Heart right ventricle (tissue), 16 donors: ENCODE data around the gene EDC3. TPM values are rescaled to one million over a fixed set of nuclear protein-coding genes. Genes with fewer than 3 reads are reported as not detected.
"Not testable (repeated sequence)": the region's sequence is repeated elsewhere in the genome, so short reads cannot be mapped to it uniquely, and the experiment has no call there.

Experiments
- ATAC-seq, 8 donors: fragments of 200-7000 bp; cut with Tn5 transposase; one replicate each; pipeline ENCODE4 v1.9.1; 2020; ENCODE audit warnings: mild to moderate bottlenecking in 8 of 8, moderate library complexity in 8 of 8, moderate number of reproducible peaks in 1 of 8
- DNase-seq, 2 donors: peaks; one replicate each; pipeline ENCODE4 v3.0.0-alpha.2; 2020
- H3K27ac ChIP-seq, 10 donors: fragments of 200-600 bp; sonication (generic) in 2 of 10; one replicate each; pipeline versions ENCODE4 v1.5.0 to v1.8.0; 2020 to 2022; ENCODE audit warnings: mild to moderate bottlenecking in 3 of 10
- H3K27me3 ChIP-seq, 7 donors: fragments of 200-600 bp; one replicate each; pipeline ENCODE4 v1.8.0; 2021 to 2022; ENCODE audit warnings: mild to moderate bottlenecking in 2 of 7
- H3K36me3 ChIP-seq, 9 donors: fragments of 200-600 bp; sonication (generic) in 1 of 9; one replicate each; pipeline versions ENCODE4 v1.5.0 to v1.8.0; 2020 to 2022; ENCODE audit warnings: mild to moderate bottlenecking in 2 of 9
- H3K4me1 ChIP-seq, 9 donors: fragments of 200-600 bp; sonication (generic) in 1 of 9; one replicate each; pipeline versions ENCODE4 v1.5.0 to v1.8.0; 2020 to 2022; ENCODE audit warnings: mild to moderate bottlenecking in 4 of 9
- H3K4me3 ChIP-seq, 10 donors: fragments of 200-600 bp; sonication (generic) in 2 of 10; one replicate each; pipeline versions ENCODE4 v1.5.0 to v1.8.0; 2020 to 2022; ENCODE audit warnings: mild to moderate bottlenecking in 7 of 10, moderate library complexity in 2 of 10
- H3K9me3 ChIP-seq, 11 donors: fragments of 200-600 bp in 10 of 11; sonication (generic) in 2 of 11; one replicate each; pipeline versions ENCODE4 v1.5.0 to v1.8.0; 2013 to 2022; ENCODE audit warnings: mild to moderate bottlenecking in 2 of 11, control low read depth in 1 of 11, moderate library complexity in 1 of 11
- CTCF ChIP-seq, 9 donors: fragments of 200-600 bp; sonication (generic) in 2 of 9; IDR thresholded peaks; one replicate each; pipeline versions ENCODE4 v1.5.0 to v1.8.0; 2021 to 2022; ENCODE audit warnings: antibody characterized with exemption in 9 of 9, mild to moderate bottlenecking in 5 of 9, moderate library complexity in 1 of 9
- WGBS, 2 donors: extraction: QIAGEN DNeasy Blood & Tissue Kit; methylation state at CpG; one replicate each; pipeline ENCODE4 v1.1.7; 2013; ENCODE audit warnings: inconsistent platforms in 1 of 2; 5-methylcytosine and 5-hydroxymethylcytosine counted together
- intact Hi-C, 10 donors: fragments of 100-400 bp; cut with DNase I; formaldehyde crosslinking; loops; one replicate each; pipeline versions ENCODE4 v1.11.1 to v1.14.2; 2022
- polyA plus RNA-seq, 2 donors: library from polyadenylated mRNA; stranded (reverse); fragments of 200-250 nt; gene quantifications; one replicate each; pipeline ENCODE4 v1.2.3, GENCODE V29; 2013
- total RNA-seq, 10 donors: library from RNA; stranded (reverse); fragmentation: NEBNext Ultra II Directional in 3 of 10; extraction: Animal tissue kit (Norgen Biotek cat#: 25700) in 3 of 10; gene quantifications; one replicate each; pipeline versions ENCODE4 v1.2.1 to v1.2.4, GENCODE V29; 2021 to 2023
- donor health status: Arrhythmogenic right ventricular cardiomyopathy.
- donor health status: ischemic (EF 13 %, LVEDD 7.1; RV severe dilation, severe dysfunction).
- donor health status: healthy with polysubstance abuse.
- donor health status: DM: no; HTN: yes; CAD: no.
- donor health status: DM: no; HTN: no; CAD: no.
- donor health status: ischemic (EF 25% LVEDD 6.9; RV normal size, moderate dysfunction).
- donor health status: ischemic (EF 25% LVEDD 5.7; RV mildly dilated, moderate dysfunction).
- donor health status: healthy.
- donor health status: DM: yes; HTN: yes; CAD: no.
- donor health status: Ischemic cardiomyopathy.
- donor health status: ischemic (EF 35%, LVEDD 5.7; RV mildly dilated, moderate dysfunction).
- donor health status: nonischemic (EF 11% LVEDD 7.7; RV severe dilation, severe dysfunction).
- donor health status: DM: yes; HTN: yes; CAD: no.
- donor health status: PGD.
- donor health status: ischemic (EF 29% LVEDD 5.4; RV normal size, mild dysfunction).
- donor health status: nonischemic (EF 23%, LVEDD 6.1; RV moderate dilation, normal function).

EDC3 gene
- total and polyA plus RNA-seq, 12 donors: 10.4 to 18.1 (median 15.5) TPM

DNA sequence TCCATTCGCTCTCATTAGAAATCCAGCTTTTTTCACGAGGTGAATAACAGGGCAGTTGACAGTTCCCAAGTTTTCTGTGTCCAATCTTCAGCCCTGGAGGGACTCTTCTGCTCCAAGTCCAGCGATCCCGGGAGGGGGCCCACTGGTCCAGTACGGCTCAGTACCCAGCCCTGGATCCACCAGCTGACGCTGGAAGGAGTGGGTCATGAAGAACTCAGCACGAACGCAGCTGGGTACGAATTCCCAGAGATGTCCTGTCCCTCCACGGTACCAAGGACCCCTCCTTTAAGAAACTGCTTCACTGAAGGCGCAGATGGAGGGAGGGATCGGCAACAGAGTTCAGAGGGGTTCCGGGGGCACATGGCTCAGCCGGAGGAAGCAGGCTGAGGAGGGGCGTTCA lies 96.7 kb downstream of the EDC3 start:
- no peaks in the 10 kb centered on the region for H3K9me3 ChIP-seq
- peak overlapping the region; percentile 58 to 81 (median 65) for H3K4me3 ChIP-seq
- ATAC-seq: peak in 1 of 8 donors; percentile 40
- WGBS, 2 donors: 58 to 67% methylated on average over 15 of the region's 15 CpGs
- DNase-seq: no peak
- peak overlapping the region; percentile 73 to 95 (median 90) for H3K27ac ChIP-seq
- no peaks in the 10 kb centered on the region for H3K27me3 ChIP-seq
- intact Hi-C loops: loop anchor here in 3 of 10 donors (5.0 kb wide), 2 partner anchors 52 to 57 kb away; partner anchors contain the start of gene ARID3B (in 2 of the 3)
- H3K4me1 ChIP-seq: peaks cover 8 to 34% (median 16%) of the 10 kb centered on the region in 9 donors
- TF ChIP-seq CTCF (IDR thresholded peaks at IDR 0.05): no peak
- H3K36me3 ChIP-seq: peaks cover 0 to 17% (median 0%) of the 10 kb centered on the region in 9 donors

DNA sequence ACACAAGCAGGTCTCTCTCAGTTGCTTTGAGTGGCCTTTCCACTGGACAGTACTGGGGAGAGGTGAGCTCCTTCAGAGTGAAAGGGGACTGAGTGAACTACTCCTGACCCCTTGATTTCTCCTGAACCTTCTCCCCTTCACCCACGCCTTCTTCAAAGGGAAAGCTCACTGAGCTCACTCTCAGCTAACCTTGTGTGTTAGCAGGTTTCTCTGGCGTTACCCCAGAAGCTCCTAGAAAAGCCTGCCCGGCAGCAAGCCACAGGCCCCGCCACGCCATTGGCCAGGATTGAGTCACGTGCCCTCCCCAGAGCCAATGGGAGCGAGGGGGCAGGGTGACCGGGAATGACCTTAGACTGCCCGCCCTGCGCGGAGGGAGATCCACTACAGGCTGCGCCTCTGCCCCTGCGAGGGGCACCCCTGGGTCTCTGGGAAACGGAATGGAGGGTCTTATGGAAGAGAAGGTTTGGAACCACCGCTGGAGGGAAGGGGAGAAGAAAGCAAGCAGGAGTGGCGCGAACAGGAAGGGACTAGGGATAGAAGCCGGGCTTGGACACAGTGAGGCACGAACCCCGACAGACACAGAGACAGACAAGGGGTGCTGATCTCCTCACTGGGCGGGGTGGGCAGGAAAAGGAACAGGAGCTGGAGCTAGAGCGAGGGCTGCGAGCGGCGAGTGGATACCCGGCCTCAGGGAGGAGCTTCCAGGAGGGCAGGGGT lies 97.5 kb downstream of the EDC3 start:
- no peaks in the 10 kb centered on the region for H3K27me3 ChIP-seq
- 2 to 3% methylated on average over 26 of the region's 26 CpGs for WGBS, 2 donors
- H3K36me3 ChIP-seq: peaks cover 0 to 25% (median 0%) of the 10 kb centered on the region in 9 donors
- ATAC-seq (peak; percentile 96 to 99 (median 98)), DNase-seq (peak; percentile 95 to 96)
- H3K4me1 ChIP-seq: peaks cover 8 to 34% (median 16%) of the 10 kb centered on the region in 9 donors
- TF ChIP-seq CTCF (IDR thresholded peaks at IDR 0.05): no peak
- intact Hi-C loops: loop anchor here in 4 of 10 donors (1.0 to 5.0 kb wide), 3 partner anchors 47 to 56 kb away; partner anchors contain the start of gene ARID3B (in 2 of the 4)
- peak overlapping the region; percentile 73 to 95 (median 90) for H3K27ac ChIP-seq
- H3K4me3 ChIP-seq: peak overlapping the region; percentile 58 to 81 (median 65)
- no peaks in the 10 kb centered on the region for H3K9me3 ChIP-seq

- intact Hi-C loops: loop anchor here in 3 of 10 donors (5.0 kb wide), 2 partner anchors 50 to 55 kb away; partner anchors contain the start of gene ARID3B (in 2 of the 3)
- not testable (repeated sequence) for H3K27me3 ChIP-seq, H3K4me3 ChIP-seq, H3K9me3 ChIP-seq, H3K27ac ChIP-seq, ATAC-seq, DNase-seq
- WGBS, 2 donors: 89% methylated on average over 15 to 16 of the region's 16 CpGs
- H3K36me3 ChIP-seq: peaks cover 0 to 35% (median 10%) of the 10 kb centered on the region in 9 donors
- peaks cover 8 to 34% (median 16%) of the 10 kb centered on the region in 9 donors for H3K4me1 ChIP-seq
These were observed 98.6 kb downstream of the EDC3 start for GRCh38 chr15:74597146-74597705.

DNA sequence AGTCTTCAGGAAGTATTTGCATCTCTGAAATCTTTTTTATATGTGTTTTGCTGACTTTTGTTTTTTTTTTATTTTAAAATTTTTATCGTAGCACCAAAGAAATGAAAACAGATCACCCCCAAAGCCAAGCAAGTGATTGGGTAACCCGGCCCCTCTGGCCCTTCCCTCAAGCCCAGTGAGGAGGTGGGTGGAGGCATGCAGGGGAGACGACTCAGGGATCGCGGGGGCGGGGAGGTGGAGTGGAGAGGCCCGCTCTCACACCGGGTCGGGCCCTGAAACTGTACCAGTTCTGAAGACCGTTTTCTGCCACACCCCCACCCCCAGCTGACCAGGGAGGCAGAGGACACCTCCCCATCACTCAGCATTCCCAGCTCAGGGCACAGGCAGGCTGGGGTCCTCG lies 99.1 kb downstream of the EDC3 start:
- intact Hi-C loops: loop anchor here in 3 of 10 donors (5.0 kb wide), 2 partner anchors 49 to 54 kb away; partner anchors contain the start of gene ARID3B (in 2 of the 3)
- not testable (repeated sequence) for H3K9me3 ChIP-seq, ATAC-seq, H3K27ac ChIP-seq, DNase-seq, H3K27me3 ChIP-seq, H3K4me3 ChIP-seq
- WGBS, 2 donors: 78 to 82% methylated on average over 10 of the region's 11 CpGs
- peaks cover 0 to 40% (median 15%) of the 10 kb centered on the region in 9 donors for H3K36me3 ChIP-seq
- H3K4me1 ChIP-seq: peaks cover 8 to 34% (median 16%) of the 10 kb centered on the region in 9 donors

DNA sequence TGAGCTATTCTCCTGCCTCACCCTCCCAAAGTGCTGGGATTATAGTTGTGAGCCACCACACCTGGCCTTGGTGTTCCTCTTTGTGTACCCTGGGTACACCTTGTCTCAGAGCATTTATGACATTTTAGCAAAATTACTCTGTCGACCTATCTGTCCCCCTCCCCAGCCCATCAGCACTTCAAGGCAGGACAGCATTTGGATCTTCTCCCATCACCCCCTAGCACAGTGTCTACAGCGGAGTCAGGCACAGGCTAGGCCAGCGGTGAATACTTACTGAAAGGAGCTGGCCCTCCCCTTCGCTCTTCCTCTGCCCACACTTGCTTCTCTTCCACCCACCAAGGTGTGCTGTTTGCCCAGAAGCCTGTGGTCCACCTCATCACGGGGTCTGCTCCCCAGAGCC lies 100.6 kb downstream of the EDC3 start:
- no peak for DNase-seq
- Histone ChIP-seq H3K36me3 (peaks cover 0 to 55% (median 26%) of the 10 kb centered on the region in 9 donors), H3K4me3 (no peak overlapping the region), H3K27ac (no peak overlapping the region), H3K27me3 (no peaks in the 10 kb centered on the region), H3K9me3 (no peaks in the 10 kb centered on the region), H3K4me1 (peaks cover 4 to 23% (median 16%) of the 10 kb centered on the region in 9 donors)
- 93 to 95% methylated on average over 5 of the region's 5 CpGs for WGBS, 2 donors
- no peak for ATAC-seq
- intact Hi-C loops: loop anchor here in 3 of 10 donors (5.0 kb wide), 2 partner anchors 48 to 53 kb away; partner anchors contain the start of gene ARID3B (in 2 of the 3)
- TF ChIP-seq CTCF (IDR thresholded peaks at IDR 0.05): no peak
